OCI-LY1 (cell line): ENCODE results near the gene PHF19.

Source experiments
- H2AFZ ChIP-seq: fragments of 200-600 bp; sonication (generic), shearing (Covaris generic); 2 replicates; pipeline ENCODE4 v1.6.0; 2014; ENCODE audit warnings: antibody characterized with exemption, mild to moderate bottlenecking, low read length
- H3F3A ChIP-seq: fragments of 200-600 bp; sonication (generic), shearing (Covaris generic); 2 replicates; pipeline ENCODE4 v1.6.0; 2014; ENCODE audit warnings: mild to moderate bottlenecking, antibody characterized with exemption, low read length, moderate library complexity; ENCODE audit not compliant: insufficient read depth
- H3K27ac ChIP-seq: fragments of 200-600 bp; sonication (generic); 2 replicates; pipeline ENCODE4 v1.5.1; 2014; ENCODE audit warnings: low read length, mixed run types, mild to moderate bottlenecking, low read depth; ENCODE audit not compliant: poor library complexity, severe bottlenecking
- H3K27me3 ChIP-seq: fragments of 200-600 bp; sonication (generic); 2 replicates; pipeline ENCODE4 v1.6.0; 2014; ENCODE audit warnings: antibody characterized with exemption, mild to moderate bottlenecking, low read length, moderate library complexity; ENCODE audit not compliant: insufficient read depth
- H3K36me3 ChIP-seq: fragments of 200-600 bp; sonication (generic); 2 replicates; pipeline ENCODE4 v1.6.1; 2014; ENCODE audit warnings: mild to moderate bottlenecking, antibody characterized with exemption, low read length, moderate library complexity, mixed read lengths; ENCODE audit not compliant: insufficient read depth
- H3K4me1 ChIP-seq: fragments of 200-600 bp; sonication (generic); 2 replicates; pipeline ENCODE4 v1.5.1; 2014; ENCODE audit warnings: mild to moderate bottlenecking, low read length, moderate library complexity; ENCODE audit not compliant: insufficient read depth, severe bottlenecking
- H3K4me2 ChIP-seq: fragments of 200-600 bp; sonication (generic), shearing (Covaris generic); 2 replicates; pipeline ENCODE4 v1.6.1; 2014; ENCODE audit warnings: low read length
- H3K4me3 ChIP-seq: fragments of 200-600 bp; sonication (generic); 2 replicates; pipeline ENCODE4 v1.5.1; 2014; ENCODE audit warnings: low read length, low read depth, mild to moderate bottlenecking, mixed read lengths; ENCODE audit not compliant: poor library complexity, severe bottlenecking
- H3K79me2 ChIP-seq: fragments of 200-600 bp; shearing (Covaris generic); 2 replicates; pipeline ENCODE4 v1.6.1; 2016; ENCODE audit warnings: mixed run types, low read length, mixed read lengths; ENCODE audit not compliant: insufficient read depth
- H3K9ac ChIP-seq: fragments of 200-600 bp; sonication (generic), shearing (Covaris generic); 2 replicates; pipeline ENCODE4 v1.6.1; 2014; ENCODE audit warnings: mild to moderate bottlenecking, low read length, mixed read lengths
- H3K9me2 ChIP-seq: fragments of 200-600 bp; sonication (generic), shearing (Covaris generic); 2 replicates; pipeline ENCODE4 v1.6.1; 2014; ENCODE audit warnings: low read depth, mild to moderate bottlenecking, low read length, mixed read lengths
- H3K9me3 ChIP-seq: fragments of 200-600 bp; shearing (Covaris generic); 2 replicates; pipeline ENCODE4 v1.6.1; 2014; ENCODE audit warnings: low read length, mixed read lengths
- H4K20me1 ChIP-seq: fragments of 200-600 bp; sonication (generic), shearing (Covaris generic); 2 replicates; pipeline ENCODE4 v1.6.0; 2016; ENCODE audit warnings: mild to moderate bottlenecking, low read length; ENCODE audit not compliant: insufficient read depth
- EZH2 ChIP-seq: fragments of 200-600 bp; sonication (generic), shearing (Covaris generic); IDR thresholded peaks from 2 replicates; pipeline ENCODE4 v1.8.0; 2017; ENCODE audit warnings: borderline replicate concordance, mixed run types, mild to moderate bottlenecking, antibody characterized with exemption, low read length, moderate library complexity, mixed read lengths
- TF ChIP-seq, protein P1 (sequence below): fragments of 200-600 bp; sonication (generic), shearing (Covaris generic); IDR thresholded peaks from 2 replicates; pipeline ENCODE4 v1.5.1; 2017; ENCODE audit warnings: mild to moderate bottlenecking, antibody characterized with exemption, low read length, moderate library complexity, mixed read lengths

PHF19 gene

DNA sequence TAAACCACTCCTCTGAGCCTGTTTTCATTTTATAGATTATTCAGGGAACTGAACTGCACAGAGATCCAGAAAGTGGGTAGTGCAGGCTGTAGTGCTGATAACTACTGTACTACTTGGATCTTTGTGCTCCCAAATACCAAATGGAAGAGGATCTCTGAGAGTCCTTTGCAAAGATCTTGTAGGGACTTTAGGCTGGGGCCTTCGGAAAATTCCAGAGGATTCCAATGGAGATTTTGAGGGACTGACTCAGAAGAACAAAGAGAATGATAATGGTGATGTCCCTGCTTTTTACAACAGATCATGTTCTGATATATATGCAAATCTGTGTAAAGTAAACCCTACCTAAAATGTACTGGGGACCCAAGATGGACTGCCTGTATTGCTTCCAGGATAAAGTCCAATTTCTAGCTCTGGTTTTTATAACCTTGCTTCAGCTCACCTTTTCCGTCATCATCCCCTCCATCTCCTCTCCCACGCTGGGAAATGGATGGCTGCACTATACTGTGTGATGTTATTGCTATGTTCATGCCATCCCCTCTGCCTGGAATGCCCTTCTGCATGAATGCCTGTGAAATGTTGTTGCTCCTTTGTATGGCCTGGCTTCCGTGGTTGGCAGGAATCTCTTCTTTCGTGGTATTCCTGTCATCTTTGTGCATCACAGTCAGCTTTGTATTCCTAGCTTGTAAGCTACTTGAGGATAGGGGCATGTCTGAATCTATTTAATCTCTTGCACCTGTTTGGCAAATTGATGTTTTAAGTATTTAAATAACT lies 24.6 kb downstream of the PHF19 start:
- Histone ChIP-seq H4K20me1 (no peaks in the 10 kb centered on the region), H3K9me2 (no peaks in the 10 kb centered on the region), H3F3A (no peaks in the 10 kb centered on the region), H2AFZ (no peak overlapping the region), H3K27me3 (no peaks in the 10 kb centered on the region), H3K4me3 (no peak overlapping the region), H3K4me2 (no peak overlapping the region), H3K4me1 (no peaks in the 10 kb centered on the region), H3K27ac (no peak overlapping the region), H3K36me3 (peaks cover 52% of the 10 kb centered on the region; the same call in 1 of the 2 replicates), H3K79me2 (no peaks in the 10 kb centered on the region), H3K9ac (no peak overlapping the region), H3K9me3 (no peaks in the 10 kb centered on the region)
- TF ChIP-seq EZH2, result no peak
- TF ChIP-seq, protein P1, sequence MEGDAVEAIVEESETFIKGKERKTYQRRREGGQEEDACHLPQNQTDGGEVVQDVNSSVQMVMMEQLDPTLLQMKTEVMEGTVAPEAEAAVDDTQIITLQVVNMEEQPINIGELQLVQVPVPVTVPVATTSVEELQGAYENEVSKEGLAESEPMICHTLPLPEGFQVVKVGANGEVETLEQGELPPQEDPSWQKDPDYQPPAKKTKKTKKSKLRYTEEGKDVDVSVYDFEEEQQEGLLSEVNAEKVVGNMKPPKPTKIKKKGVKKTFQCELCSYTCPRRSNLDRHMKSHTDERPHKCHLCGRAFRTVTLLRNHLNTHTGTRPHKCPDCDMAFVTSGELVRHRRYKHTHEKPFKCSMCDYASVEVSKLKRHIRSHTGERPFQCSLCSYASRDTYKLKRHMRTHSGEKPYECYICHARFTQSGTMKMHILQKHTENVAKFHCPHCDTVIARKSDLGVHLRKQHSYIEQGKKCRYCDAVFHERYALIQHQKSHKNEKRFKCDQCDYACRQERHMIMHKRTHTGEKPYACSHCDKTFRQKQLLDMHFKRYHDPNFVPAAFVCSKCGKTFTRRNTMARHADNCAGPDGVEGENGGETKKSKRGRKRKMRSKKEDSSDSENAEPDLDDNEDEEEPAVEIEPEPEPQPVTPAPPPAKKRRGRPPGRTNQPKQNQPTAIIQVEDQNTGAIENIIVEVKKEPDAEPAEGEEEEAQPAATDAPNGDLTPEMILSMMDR, result no peak

DNA sequence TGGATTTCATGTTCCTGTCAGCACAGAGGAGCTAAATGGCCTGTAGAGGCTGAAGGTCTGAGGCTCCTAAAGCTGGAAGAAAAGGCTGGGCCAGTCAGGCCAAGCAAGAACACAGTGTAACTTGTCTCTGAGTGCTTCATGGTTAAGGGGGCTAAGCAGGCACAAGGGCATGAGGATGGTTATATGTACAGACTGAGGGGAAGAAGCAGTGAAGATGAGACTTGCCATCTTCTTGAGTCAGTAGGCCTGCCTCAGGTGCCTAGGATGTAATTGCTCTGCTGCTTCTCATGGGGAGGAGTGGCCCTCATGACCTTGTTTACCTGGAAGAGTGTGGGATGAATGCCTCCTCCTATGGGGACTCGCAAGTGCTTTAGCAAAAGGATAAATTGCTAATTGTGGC lies 25.5 kb downstream of the PHF19 start:
- H3K9me2 ChIP-seq, result no peaks in the 10 kb centered on the region
- no peaks in the 10 kb centered on the region for H3F3A ChIP-seq
- no peak overlapping the region for H3K9ac ChIP-seq
- no peaks in the 10 kb centered on the region for H3K79me2 ChIP-seq
- no peak overlapping the region for H2AFZ ChIP-seq
- no peak for TF ChIP-seq EZH2
- TF ChIP-seq, protein P1, result no peak
- H3K27ac ChIP-seq, result no peak overlapping the region
- H3K27me3 ChIP-seq, result no peaks in the 10 kb centered on the region
- peaks cover 54% of the 10 kb centered on the region; the same call in 1 of the 2 replicates for H3K36me3 ChIP-seq
- no peak overlapping the region for H3K4me3 ChIP-seq
- H3K4me1 ChIP-seq, result no peaks in the 10 kb centered on the region
- no peak overlapping the region for H3K4me2 ChIP-seq
- H4K20me1 ChIP-seq, result no peaks in the 10 kb centered on the region
- no peaks in the 10 kb centered on the region for H3K9me3 ChIP-seq

DNA sequence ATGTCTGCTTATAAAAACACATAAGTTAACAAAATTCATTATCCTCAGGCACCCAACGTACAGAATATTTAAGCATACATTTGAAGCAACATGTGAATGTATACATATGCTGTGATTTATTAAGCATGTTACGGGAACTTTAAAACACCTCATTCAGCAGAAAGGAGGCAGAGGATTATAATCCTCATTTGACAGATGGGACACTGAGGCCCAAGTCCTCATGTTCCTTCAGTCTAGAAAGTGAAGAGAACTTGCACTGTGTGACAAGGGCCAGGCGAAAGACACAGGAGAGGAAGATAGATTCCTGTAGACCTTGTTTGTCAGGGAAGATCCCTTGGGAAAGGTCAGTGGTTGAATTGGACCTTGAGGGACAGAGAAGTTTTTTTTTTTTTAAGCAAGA lies 26.7 kb downstream of the PHF19 start:
- TF ChIP-seq EZH2, result no peak
- TF ChIP-seq, protein P1, result no peak
- H3K4me3 ChIP-seq, result no peak overlapping the region
- H3F3A ChIP-seq, result no peaks in the 10 kb centered on the region
- no peak overlapping the region for H2AFZ ChIP-seq
- H3K4me2 ChIP-seq, result no peak overlapping the region
- no peaks in the 10 kb centered on the region for H3K79me2 ChIP-seq
- H3K9me2 ChIP-seq, result no peaks in the 10 kb centered on the region
- no peak overlapping the region for H3K27ac ChIP-seq
- no peaks in the 10 kb centered on the region for H3K4me1 ChIP-seq
- no peaks in the 10 kb centered on the region for H3K9me3 ChIP-seq
- H3K9ac ChIP-seq, result no peak overlapping the region
- H3K36me3 ChIP-seq, result peaks cover 58% of the 10 kb centered on the region
- no peaks in the 10 kb centered on the region for H3K27me3 ChIP-seq
- no peaks in the 10 kb centered on the region for H4K20me1 ChIP-seq
